Lung (tissue), 16 donors: ENCODE results near the gene ZNF484. TPM values are rescaled to one million over a fixed set of nuclear protein-coding genes. Genes with fewer than 3 reads are reported as not detected.

Experiments
- ATAC-seq: fragments of 200-7000 bp; cut with Tn5 transposase; one replicate; pipeline ENCODE4 v1.9.1; 2020; ENCODE audit warnings: moderate number of reproducible peaks; ENCODE audit not compliant: insufficient read depth, low FRiP score
- DNase-seq, 3 donors: peaks; one replicate each; pipeline ENCODE4 v3.0.0-alpha.2; 2013 to 2017
- H3K27ac ChIP-seq, 2 donors: one replicate each; pipeline ENCODE4 v1.5.1; 2013; ENCODE audit warnings: mild to moderate bottlenecking in 2 of 2, moderate library complexity in 2 of 2, control low read depth in 1 of 2, inconsistent platforms in 1 of 2, low read depth in 1 of 2, low read length in 1 of 2
- H3K27me3 ChIP-seq, 3 donors: one replicate each; pipeline ENCODE4 v1.5.1; 2013; ENCODE audit warnings: low read length in 2 of 3; ENCODE audit not compliant: control insufficient read depth in 3 of 3, insufficient read depth in 3 of 3
- H3K36me3 ChIP-seq, 4 donors: one replicate each; pipeline ENCODE4 v1.5.1; 2013; ENCODE audit warnings: low read length in 4 of 4, mild to moderate bottlenecking in 1 of 4, moderate library complexity in 1 of 4; ENCODE audit not compliant: control insufficient read depth in 4 of 4, insufficient read depth in 4 of 4
- H3K4me1 ChIP-seq, 5 donors: one replicate each; pipeline ENCODE4 v1.5.1; 2013; ENCODE audit warnings: low read length in 5 of 5, mild to moderate bottlenecking in 2 of 5, moderate library complexity in 1 of 5; ENCODE audit not compliant: control insufficient read depth in 5 of 5, insufficient read depth in 5 of 5
- H3K4me3 ChIP-seq: one replicate; pipeline ENCODE4 v1.5.1; 2013; ENCODE audit warnings: mild to moderate bottlenecking, control low read depth, moderate library complexity
- H3K9ac ChIP-seq, 2 donors: one replicate each; pipeline ENCODE4 v1.5.1; 2013; ENCODE audit warnings: low read length in 2 of 2, control low read depth in 1 of 2; ENCODE audit not compliant: insufficient read depth in 1 of 2
- H3K9me3 ChIP-seq, 4 donors: one replicate each; pipeline ENCODE4 v1.5.1; 2013; ENCODE audit warnings: low read length in 3 of 4, mild to moderate bottlenecking in 1 of 4, moderate library complexity in 1 of 4; ENCODE audit not compliant: control insufficient read depth in 4 of 4, insufficient read depth in 3 of 4
- WGBS, 2 donors: extraction: QIAGEN DNeasy Blood & Tissue Kit; methylation state at CpG; one replicate each; pipeline ENCODE4 v1.1.7; 2013; 5-methylcytosine and 5-hydroxymethylcytosine counted together
- long read RNA-seq, 5 donors: transcript quantifications; one replicate each; lab custom pipeline, GENCODE V29; 2026
- polyA plus RNA-seq, 2 donors: library from polyadenylated mRNA; stranded (reverse); fragments of 200-250 nt; gene quantifications; one replicate each; pipeline ENCODE4 v1.2.1, GENCODE V29; 2013
- total RNA-seq, 2 donors: library from RNA; depleted of rRNA in 1 of 2; stranded (reverse); fragments of >200 nt in 1 of 2; gene quantifications; one replicate each; pipeline ENCODE4 v1.2.1, GENCODE V29; 2014 to 2021
- TF ChIP-seq, protein P1 (sequence below): IDR thresholded peaks from 2 replicates; pipeline ENCODE4 v1.5.1; 2012; ENCODE audit warnings: mild to moderate bottlenecking; ENCODE audit errors: control extremely low read depth, extremely low read depth
- donor health status: control.
- donor health status: control.
- donor health status: Bipolar disorder and iron deficiency.
- donor health status: healthy.
- donor health status: DM: yes; HTN: yes; CAD: no.

ZNF484 gene
- total RNA-seq (10 to 100 TPM in 1 of 2 donors, 1 to 10 TPM in 1; 8.3 to 27.8 TPM), polyA plus RNA-seq (1 to 10 TPM; 1.4 to 1.9 TPM)
- long read RNA-seq, donor 1, partial matches to known transcripts, result 0 of 4 reads
- long read RNA-seq, donor 1, other reads (novel, unspliced or antisense), result 0 of 4 reads
- long read RNA-seq, donor 2, partial matches to known transcripts, result 0 of 2 reads
- long read RNA-seq, donor 2, other reads (novel, unspliced or antisense), result 0 of 2 reads
- long read RNA-seq, donor 3, partial matches to known transcripts, result 0 of 2 reads
- long read RNA-seq, donor 3, other reads (novel, unspliced or antisense), result 0 of 2 reads
- long read RNA-seq, donor 4, result 0 reads
- long read RNA-seq, donor 5, partial matches to known transcripts, result 0 of 2 reads
- long read RNA-seq, donor 5, other reads (novel, unspliced or antisense), result 0 of 2 reads

GRCh38 chr9:92877531-92878430 is at the start of gene ZNF484:
TSS of gene ZNF484 (minus strand) at chr9:92878038. CDS start at chr9:92875029, 3,009 bp downstream.
- WGBS, 2 donors, result 17 to 18% methylated on average over 26 to 28 of the region's 28 CpGs
- Histone ChIP-seq H3K9ac (peak within 1 kb of the TSS; percentile 92 to 96), H3K27me3 (no peaks in the 10 kb centered on the region), H3K4me1 (peaks cover 0 to 12% (median 0%) of the 10 kb centered on the region in 5 donors), H3K4me3 (peak within 1 kb of the TSS; percentile 59), H3K36me3 (peaks cover 0 to 2% (median under 1%) of the 10 kb centered on the region in 4 donors), H3K27ac (peak within 1 kb of the TSS in 1 of 2 donors; percentile 85), H3K9me3 (no peaks in the 10 kb centered on the region)
- TF ChIP-seq, protein P1, sequence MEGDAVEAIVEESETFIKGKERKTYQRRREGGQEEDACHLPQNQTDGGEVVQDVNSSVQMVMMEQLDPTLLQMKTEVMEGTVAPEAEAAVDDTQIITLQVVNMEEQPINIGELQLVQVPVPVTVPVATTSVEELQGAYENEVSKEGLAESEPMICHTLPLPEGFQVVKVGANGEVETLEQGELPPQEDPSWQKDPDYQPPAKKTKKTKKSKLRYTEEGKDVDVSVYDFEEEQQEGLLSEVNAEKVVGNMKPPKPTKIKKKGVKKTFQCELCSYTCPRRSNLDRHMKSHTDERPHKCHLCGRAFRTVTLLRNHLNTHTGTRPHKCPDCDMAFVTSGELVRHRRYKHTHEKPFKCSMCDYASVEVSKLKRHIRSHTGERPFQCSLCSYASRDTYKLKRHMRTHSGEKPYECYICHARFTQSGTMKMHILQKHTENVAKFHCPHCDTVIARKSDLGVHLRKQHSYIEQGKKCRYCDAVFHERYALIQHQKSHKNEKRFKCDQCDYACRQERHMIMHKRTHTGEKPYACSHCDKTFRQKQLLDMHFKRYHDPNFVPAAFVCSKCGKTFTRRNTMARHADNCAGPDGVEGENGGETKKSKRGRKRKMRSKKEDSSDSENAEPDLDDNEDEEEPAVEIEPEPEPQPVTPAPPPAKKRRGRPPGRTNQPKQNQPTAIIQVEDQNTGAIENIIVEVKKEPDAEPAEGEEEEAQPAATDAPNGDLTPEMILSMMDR, result no peak
- peak; percentile 97 to 99 (median 99) for DNase-seq
- peak; percentile 99 for ATAC-seq

GRCh38 chr9:92920437-92920836 is 42.6 kb upstream of the ZNF484 start:
- TF ChIP-seq, protein P1, result no peak
- Histone ChIP-seq H3K9me3 (no peaks in the 10 kb centered on the region), H3K4me1 (no peaks in the 10 kb centered on the region), H3K36me3 (no peaks in the 10 kb centered on the region), H3K27ac (no peak overlapping the region), H3K27me3 (peaks cover 0 to 3% (median 0%) of the 10 kb centered on the region in 3 donors), H3K4me3 (no peak overlapping the region), H3K9ac (no peak overlapping the region)
- WGBS, 2 donors, result 97 to 100% methylated on average over 1 of the region's 1 CpG
- ATAC-seq (no peak), DNase-seq (no peak)

DNA sequence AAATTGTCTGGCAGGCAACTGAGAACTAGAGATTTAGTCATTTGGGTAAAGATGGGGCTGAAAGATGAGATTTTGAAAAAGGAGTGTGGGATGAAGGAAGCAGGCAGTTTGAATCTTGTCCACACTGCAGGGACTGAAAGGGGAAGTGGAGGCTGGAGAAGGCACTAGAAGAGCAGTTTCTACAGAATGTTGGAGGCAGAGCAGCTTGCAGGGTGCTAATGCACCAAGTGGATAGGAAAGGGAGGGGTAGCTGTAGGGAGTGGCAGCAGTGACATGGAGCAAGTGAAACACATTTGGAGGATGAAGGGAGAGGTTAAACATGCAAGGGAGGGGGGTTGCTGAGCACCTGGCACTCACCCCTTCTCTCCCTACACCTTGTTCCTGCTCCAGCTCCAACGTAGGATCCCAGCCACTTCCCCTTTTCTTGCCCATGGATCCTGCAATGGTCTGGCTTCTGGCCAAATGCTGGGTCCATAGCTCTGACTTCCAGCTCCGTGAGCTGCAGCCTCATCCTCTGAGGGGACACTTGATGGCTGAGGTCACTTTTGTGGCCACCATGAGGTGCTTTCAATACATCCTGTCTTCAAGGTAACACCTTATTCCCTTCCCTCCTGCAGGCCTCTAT is 39.5 kb upstream of the ZNF484 start:
- Histone ChIP-seq H3K4me3 (no peak overlapping the region), H3K4me1 (no peaks in the 10 kb centered on the region), H3K27ac (no peak overlapping the region), H3K9ac (no peak overlapping the region), H3K9me3 (no peaks in the 10 kb centered on the region), H3K27me3 (peaks cover 0 to 3% (median 0%) of the 10 kb centered on the region in 3 donors), H3K36me3 (no peaks in the 10 kb centered on the region)
- 14 to 19% methylated on average over 2 of the region's 2 CpGs for WGBS, 2 donors
- TF ChIP-seq, protein P1, result no peak
- ATAC-seq (no peak), DNase-seq (no peak)
